Astrocyte of the cerebellum (primary cell): ENCODE results near the gene SDCCAG8.

Experiments used
- DNase-seq: peaks from one replicate; pipeline ENCODE4 v3.0.0-alpha.2; 2011; ENCODE audit warnings: low read depth
- H3K4me3 ChIP-seq: 2 replicates; pipeline ENCODE4 v1.5.1; 2011; ENCODE audit warnings: mild to moderate bottlenecking, low read depth, low read length, moderate library complexity
- in situ Hi-C: cut with HindIII; loops from 2 replicates; pipeline ENCODE4 v1.10.0; 2017; ENCODE audit warnings: low sequenced_read_pairs
- TF ChIP-seq, protein P1 (sequence below): IDR thresholded peaks from 2 replicates; pipeline ENCODE4 v1.5.1; 2012; ENCODE audit warnings: low read length, low read depth, moderate library complexity, mild to moderate bottlenecking; ENCODE audit errors: missing control alignments

SDCCAG8 gene

DNA sequence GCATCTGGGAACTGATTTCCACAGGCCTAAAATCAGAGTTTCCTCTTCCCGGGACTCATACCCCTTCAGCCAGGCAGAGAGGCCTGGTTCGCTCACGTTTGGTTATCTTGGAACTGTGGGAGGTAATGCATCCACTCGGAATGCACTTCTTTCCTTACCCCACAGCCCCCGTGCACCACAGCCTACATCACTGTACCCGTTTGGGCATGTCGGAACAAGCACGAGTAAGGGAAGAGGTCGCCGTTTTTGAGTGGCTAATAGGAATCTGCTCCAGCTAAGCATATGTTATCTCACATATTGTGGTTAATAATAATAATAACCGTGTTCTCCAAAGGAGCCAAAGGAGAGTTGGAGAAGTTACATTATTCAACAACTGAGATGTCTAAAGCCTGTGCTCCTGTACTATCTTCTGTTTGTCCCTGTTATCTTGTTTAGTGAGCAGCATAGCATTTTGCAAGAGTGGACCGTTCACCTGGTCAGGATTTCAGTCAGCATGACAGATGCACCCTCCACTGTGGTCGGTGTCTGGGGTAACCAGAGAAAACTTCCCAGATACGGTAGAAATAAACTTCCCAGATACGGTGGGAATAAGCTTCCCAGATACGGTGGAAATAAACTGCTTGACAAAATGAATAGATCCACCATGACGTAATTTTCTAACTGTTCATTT is 198.6 kb downstream of the SDCCAG8 start:
- in situ Hi-C loops, result no loop called here
- H3K4me3 ChIP-seq, result no peak overlapping the region
- no peak for DNase-seq
- TF ChIP-seq, protein P1, sequence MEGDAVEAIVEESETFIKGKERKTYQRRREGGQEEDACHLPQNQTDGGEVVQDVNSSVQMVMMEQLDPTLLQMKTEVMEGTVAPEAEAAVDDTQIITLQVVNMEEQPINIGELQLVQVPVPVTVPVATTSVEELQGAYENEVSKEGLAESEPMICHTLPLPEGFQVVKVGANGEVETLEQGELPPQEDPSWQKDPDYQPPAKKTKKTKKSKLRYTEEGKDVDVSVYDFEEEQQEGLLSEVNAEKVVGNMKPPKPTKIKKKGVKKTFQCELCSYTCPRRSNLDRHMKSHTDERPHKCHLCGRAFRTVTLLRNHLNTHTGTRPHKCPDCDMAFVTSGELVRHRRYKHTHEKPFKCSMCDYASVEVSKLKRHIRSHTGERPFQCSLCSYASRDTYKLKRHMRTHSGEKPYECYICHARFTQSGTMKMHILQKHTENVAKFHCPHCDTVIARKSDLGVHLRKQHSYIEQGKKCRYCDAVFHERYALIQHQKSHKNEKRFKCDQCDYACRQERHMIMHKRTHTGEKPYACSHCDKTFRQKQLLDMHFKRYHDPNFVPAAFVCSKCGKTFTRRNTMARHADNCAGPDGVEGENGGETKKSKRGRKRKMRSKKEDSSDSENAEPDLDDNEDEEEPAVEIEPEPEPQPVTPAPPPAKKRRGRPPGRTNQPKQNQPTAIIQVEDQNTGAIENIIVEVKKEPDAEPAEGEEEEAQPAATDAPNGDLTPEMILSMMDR, result no peak

DNA sequence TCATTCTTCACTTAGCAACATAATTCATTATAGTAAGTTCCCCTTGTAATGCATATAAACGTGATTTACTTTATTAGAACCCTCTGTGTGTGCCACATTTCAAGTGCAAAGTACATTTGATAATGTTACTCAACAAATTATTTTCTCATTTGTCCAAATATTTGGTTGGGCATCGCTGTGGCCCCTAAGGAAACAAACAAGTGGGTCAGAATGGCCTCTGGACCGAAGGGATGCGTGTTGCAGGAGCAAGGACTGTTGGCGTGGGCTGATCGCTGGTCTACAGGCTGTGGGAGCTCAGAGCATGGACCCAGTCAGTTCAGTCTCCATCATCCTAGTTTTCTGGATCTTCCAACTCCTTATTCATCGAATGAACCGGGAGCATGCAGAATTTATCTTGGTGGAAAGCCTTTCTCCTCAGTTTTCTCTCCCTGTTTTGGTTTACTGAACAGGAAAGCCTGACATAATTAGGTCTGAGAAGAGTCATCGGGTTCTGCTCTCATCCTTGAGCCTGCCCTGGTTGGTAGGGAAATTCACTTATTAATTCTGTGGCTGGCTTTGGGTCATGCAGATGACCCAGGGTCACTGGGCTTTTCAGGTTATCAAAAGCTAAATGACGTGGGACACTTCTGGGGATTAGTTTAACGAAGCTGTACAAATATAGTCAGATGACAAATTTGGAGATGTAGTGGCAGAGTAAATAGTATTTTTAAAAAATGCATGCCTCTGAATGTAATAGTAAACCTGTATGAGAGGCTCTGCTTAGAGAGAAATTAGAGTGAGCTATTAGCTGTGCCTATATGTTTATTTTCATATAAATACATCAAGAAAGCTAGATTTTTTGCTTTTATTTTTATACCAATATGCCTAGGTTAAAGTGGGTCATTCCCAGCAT is 200.2 kb downstream of the SDCCAG8 start:
- in situ Hi-C loops, result no loop called here
- no peak for DNase-seq
- H3K4me3 ChIP-seq, result no peak overlapping the region
- TF ChIP-seq, protein P1, result no peak

DNA sequence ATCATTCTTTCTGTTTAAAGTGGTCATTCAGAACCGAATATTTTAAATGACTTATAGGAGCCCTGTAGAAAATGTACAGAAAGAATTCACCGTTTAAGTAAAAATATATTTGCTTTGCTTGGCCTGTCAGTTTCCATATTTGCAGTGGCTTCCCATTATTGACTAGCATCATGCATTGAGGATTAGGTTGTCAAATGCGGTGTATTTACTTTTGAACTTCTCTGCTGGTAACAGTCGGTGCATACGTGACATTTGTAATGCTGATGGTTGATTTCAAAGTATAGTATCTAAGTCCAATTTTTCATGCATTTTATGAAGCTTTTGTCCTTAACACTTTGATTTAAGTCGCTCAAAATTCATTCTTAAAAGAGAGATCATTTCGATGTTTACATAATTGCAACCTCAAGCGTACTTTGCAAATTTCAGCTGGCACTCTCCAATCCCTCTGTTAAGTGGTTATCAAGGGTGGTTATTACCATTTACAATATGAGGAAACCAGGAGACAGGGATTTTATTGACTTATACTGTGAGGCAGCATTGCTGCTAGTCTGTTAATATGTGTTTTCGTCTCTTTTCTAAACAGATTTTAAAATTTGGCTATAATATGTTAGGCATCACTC is 201.6 kb downstream of the SDCCAG8 start:
- in situ Hi-C loops, result no loop called here
- no peak for DNase-seq
- H3K4me3 ChIP-seq, result no peak overlapping the region
- TF ChIP-seq, protein P1, result no peak

DNA sequence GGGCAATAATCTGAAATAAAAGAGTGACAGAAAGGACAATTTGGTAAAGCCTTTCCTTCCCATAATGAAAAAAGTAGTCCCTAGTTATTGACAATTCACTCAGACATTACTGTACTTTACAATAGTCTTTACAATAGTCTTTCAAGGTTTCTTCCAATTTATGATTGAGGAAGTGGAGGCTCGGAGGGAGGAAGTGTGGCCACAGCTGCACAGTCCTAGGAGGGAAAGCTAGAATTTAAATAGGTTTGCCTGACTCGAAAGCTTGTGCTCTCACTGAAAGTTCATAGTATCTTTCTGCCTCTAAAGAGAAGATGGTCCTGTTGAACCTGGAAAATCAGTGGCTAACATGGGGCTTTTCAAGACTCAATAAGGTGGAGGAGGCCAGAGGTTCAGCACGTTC is 203.2 kb downstream of the SDCCAG8 start:
- no peak for DNase-seq
- TF ChIP-seq, protein P1, result no peak
- no peak overlapping the region for H3K4me3 ChIP-seq
- in situ Hi-C loops, result no loop called here

DNA sequence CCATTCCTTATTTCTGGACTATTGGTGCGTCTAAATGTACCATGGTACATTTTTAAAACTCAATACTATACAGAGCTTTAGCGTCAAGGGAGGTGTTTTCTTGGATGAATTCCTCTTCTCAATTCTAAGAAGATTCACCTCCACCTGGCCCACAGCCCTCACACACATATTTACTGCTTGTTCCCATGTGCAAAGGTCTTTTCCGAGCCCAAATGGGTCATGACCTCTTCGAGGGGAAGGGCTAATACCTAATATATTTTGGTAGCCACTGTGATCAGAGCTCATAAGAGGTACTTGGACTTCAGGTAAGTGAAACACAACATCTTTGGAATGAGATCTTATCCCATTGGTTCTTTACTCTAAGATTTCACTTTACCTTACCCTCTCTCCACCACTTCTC is 205.9 kb downstream of the SDCCAG8 start:
- DNase-seq, result no peak
- no peak overlapping the region for H3K4me3 ChIP-seq
- TF ChIP-seq, protein P1, result no peak
- in situ Hi-C loops, result no loop called here

DNA sequence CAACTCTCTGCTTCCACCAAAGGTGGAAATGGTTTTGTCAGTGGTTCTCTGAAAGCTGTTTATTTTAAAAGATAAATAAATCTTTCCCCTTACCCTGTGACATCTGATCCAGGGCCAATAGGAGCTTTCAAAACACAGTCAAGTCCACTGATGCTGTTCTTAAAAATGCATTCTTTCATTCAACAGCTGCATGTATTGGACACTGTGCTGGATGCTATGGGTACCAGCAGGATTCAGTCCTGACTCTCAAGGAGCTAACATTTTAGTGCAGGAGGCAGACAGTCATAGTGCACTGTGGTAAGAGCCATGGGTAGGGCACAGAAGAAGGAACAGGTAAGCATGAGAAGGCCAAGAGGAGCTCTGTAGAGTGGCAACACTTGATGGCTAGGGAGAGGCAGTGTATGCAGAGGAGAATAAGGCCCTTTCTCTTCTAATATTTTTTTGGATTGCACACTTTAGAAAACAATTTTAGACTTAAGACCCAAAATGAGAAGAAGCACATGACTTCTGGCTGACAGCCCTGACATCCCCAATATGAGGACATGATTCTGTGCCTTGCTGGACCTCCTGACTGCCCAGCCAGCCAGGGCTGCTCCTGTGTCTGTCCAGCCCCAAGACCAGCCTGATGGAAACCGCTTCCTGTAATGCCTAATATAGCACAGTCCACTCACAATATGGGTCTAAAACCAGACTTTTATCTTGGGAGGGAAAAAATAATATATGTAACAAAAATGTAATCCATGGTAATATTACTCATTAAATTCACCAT is 207.3 kb downstream of the SDCCAG8 start:
- H3K4me3 ChIP-seq, result no peak overlapping the region
- DNase-seq, result no peak
- in situ Hi-C loops, result no loop called here
- TF ChIP-seq, protein P1, result no peak
